ENCODE results near the gene BATF. TPM values are rescaled to one million over a fixed set of nuclear protein-coding genes. Genes with fewer than 3 reads are reported as not detected.

The BATF gene
- total and polyA plus RNA-seq, 7 experiments from 2014 or later, result 6.8 to 70.0 (median 18.1) TPM

- intact Hi-C loops (cut with micrococcal nuclease), result loop anchor here (5.0 kb wide), 3 partner anchors 57 to 467 kb away; partner anchors contain the start of genes FLVCR2 (in 1 of the 2), IFT43 (in 1 of the 2) and TMED10 (in 1 of the 2)
- H3K27ac Mint-ChIP-seq, result peak overlapping the region; percentile 41 to 99 (median 92)
- H3K4me3 Mint-ChIP-seq, result no peak overlapping the region
- Histone ChIP-seq H3K9me3 (ENCODE audit: control insufficient read depth in 2 of 3, low read length in 3 of 3) (no peaks in the 10 kb centered on the region), H3K36me3 (ENCODE audit: control insufficient read depth in 2 of 3, insufficient read depth in 3 of 3, low read length in 3 of 3) (peaks cover 0 to 4% (median 0%) of the 10 kb centered on the region in 3 experiments), H3K27ac (ENCODE audit: low read depth, low read length) (peak overlapping the region; percentile 82), H3K4me3 (ENCODE audit: low read length) (no peak overlapping the region), H3K4me1 (ENCODE audit: control insufficient read depth in 2 of 2, insufficient read depth in 2 of 2, low read length in 2 of 2) (peaks cover 42 to 46% of the 10 kb centered on the region in 2 donors), H3K27me3 (ENCODE audit: control insufficient read depth in 2 of 2, insufficient read depth in 2 of 2, low read length in 2 of 2) (no peaks in the 10 kb centered on the region)
- peaks cover 3 to 24% (median 8%) of the 10 kb centered on the region in 5 donors for H3K36me3 Mint-ChIP-seq
- ChIA-PET CTCF (interaction anchor here (0.6 to 3.8 kb wide), 2 partner anchors 41 to 71 kb away, joined by 3 to 21 read pairs; no protein-coding TSS in a partner anchor), POLR2A (interaction anchor here (3.0 to 7.3 kb wide), 2 partner anchors 11 to 20 kb away, joined by 14 to 51 read pairs; no protein-coding TSS in a partner anchor)
- peaks cover 50 to 79% (median 66%) of the 10 kb centered on the region in 7 donors for H3K4me1 Mint-ChIP-seq
- no peaks in the 10 kb centered on the region for H3K27me3 Mint-ChIP-seq
- peaks cover 0 to 5% (median 0%) of the 10 kb centered on the region in 11 donors for H3K9me3 Mint-ChIP-seq
- ATAC-seq (no peak), DNase-seq (no peak)
These were observed 2.2 kb upstream of the BATF start for GRCh38 chr14:75519826-75520728.

GRCh38 chr14:75520852-75521251, 1.4 kb upstream of the BATF start:
- H3K27me3 Mint-ChIP-seq, result no peaks in the 10 kb centered on the region
- H3K9me3 Mint-ChIP-seq, result peaks cover 0 to 5% (median 0%) of the 10 kb centered on the region in 11 donors
- ChIA-PET POLR2A (interaction anchor here (1.1 to 7.3 kb wide), 3 partner anchors 10 to 40 kb away, joined by 3 to 51 read pairs (median 14); no protein-coding TSS in a partner anchor), CTCF (interaction anchor here (0.7 to 3.8 kb wide), 3 partner anchors 8 to 67 kb away, joined by 3 to 21 read pairs (median 4); no protein-coding TSS in a partner anchor)
- Histone ChIP-seq H3K27ac (ENCODE audit: low read depth, low read length) (peak overlapping the region; percentile 82), H3K4me1 (ENCODE audit: control insufficient read depth in 2 of 2, insufficient read depth in 2 of 2, low read length in 2 of 2) (peaks cover 38 to 44% of the 10 kb centered on the region in 2 donors), H3K36me3 (ENCODE audit: control insufficient read depth in 2 of 3, insufficient read depth in 3 of 3, low read length in 3 of 3) (peaks cover 0 to 5% (median 0%) of the 10 kb centered on the region in 3 experiments), H3K9me3 (ENCODE audit: control insufficient read depth in 2 of 3, low read length in 3 of 3) (no peaks in the 10 kb centered on the region), H3K27me3 (ENCODE audit: control insufficient read depth in 2 of 2, insufficient read depth in 2 of 2, low read length in 2 of 2) (no peaks in the 10 kb centered on the region), H3K4me3 (ENCODE audit: low read length) (no peak overlapping the region)
- intact Hi-C loops (cut with micrococcal nuclease), result loop anchor here (5.0 kb wide), 3 partner anchors 56 to 466 kb away; partner anchors contain the start of genes FLVCR2 (in 1 of the 2), IFT43 (in 1 of the 2) and TMED10 (in 1 of the 2)
- peak overlapping the region in 7 of 10 donors; percentile 20 to 94 (median 29) for H3K4me3 Mint-ChIP-seq
- H3K27ac Mint-ChIP-seq, result peak overlapping the region; percentile 74 to 99 (median 93)
- H3K36me3 Mint-ChIP-seq, result peaks cover 3 to 29% (median 10%) of the 10 kb centered on the region in 5 donors
- no peak for DNase-seq
- peaks cover 43 to 79% (median 66%) of the 10 kb centered on the region in 7 donors for H3K4me1 Mint-ChIP-seq
- ATAC-seq, result no peak

- H3K27ac ChIP-seq (ENCODE audit: low read depth, low read length), result peak overlapping the region; percentile 82
- peak overlapping the region; percentile 91 to 99 (median 95) for H3K27ac Mint-ChIP-seq
- H3K4me1 ChIP-seq (ENCODE audit: control insufficient read depth in 2 of 2, insufficient read depth in 2 of 2, low read length in 2 of 2), result peaks cover 44% of the 10 kb centered on the region in 2 donors
- H3K27me3 ChIP-seq (ENCODE audit: control insufficient read depth in 2 of 2, insufficient read depth in 2 of 2, low read length in 2 of 2), result no peaks in the 10 kb centered on the region
- CTCF ChIA-PET, result interaction anchor here (0.5 to 3.8 kb wide), 6 partner anchors 8 to 457 kb away, joined by 3 to 21 read pairs (median 4); no protein-coding TSS in a partner anchor
- peaks cover 3 to 34% (median 18%) of the 10 kb centered on the region in 5 donors for H3K36me3 Mint-ChIP-seq
- peaks cover 0 to 11% (median 0%) of the 10 kb centered on the region in 3 experiments for H3K36me3 ChIP-seq (ENCODE audit: control insufficient read depth in 2 of 3, insufficient read depth in 3 of 3, low read length in 3 of 3)
- no peaks in the 10 kb centered on the region for H3K9me3 ChIP-seq (ENCODE audit: control insufficient read depth in 2 of 3, low read length in 3 of 3)
- H3K4me3 Mint-ChIP-seq, result peak overlapping the region; percentile 92 to 100 (median 98)
- H3K9me3 Mint-ChIP-seq, result peaks cover 0 to 2% (median 0%) of the 10 kb centered on the region in 11 donors
- ATAC-seq, result no peak
- POLR2A ChIA-PET, result interaction anchor here (1.0 to 7.3 kb wide), 6 partner anchors 9 to 519 kb away, joined by 3 to 51 read pairs (median 4); partner anchors contain the start of gene EIF2B2
- peak in 1 of 9 donors; percentile 39 for DNase-seq
- H3K4me1 Mint-ChIP-seq, result peaks cover 50 to 81% (median 69%) of the 10 kb centered on the region in 7 donors
- H3K27me3 Mint-ChIP-seq, result no peaks in the 10 kb centered on the region
- intact Hi-C loops (cut with micrococcal nuclease), result loop anchor here (1.0 to 5.0 kb wide), 12 partner anchors 8 to 466 kb away; partner anchors contain the start of genes ERG28 (in 1 of the 2), FLVCR2 (in 1 of the 2), IFT43 (in 1 of the 2) and TMED10 (in 1 of the 2)
- H3K4me3 ChIP-seq (ENCODE audit: low read length), result peak overlapping the region; percentile 84
These were observed 662 bp upstream of the BATF start for GRCh38 chr14:75521415-75522199.

- H3K27ac ChIP-seq (ENCODE audit: low read depth, low read length), result peak overlapping the region; percentile 82
- H3K27me3 ChIP-seq (ENCODE audit: control insufficient read depth in 2 of 2, insufficient read depth in 2 of 2, low read length in 2 of 2), result no peaks in the 10 kb centered on the region
- CTCF ChIA-PET, result interaction anchor here (0.7 to 3.8 kb wide), 3 partner anchors 38 to 220 kb away, joined by 3 to 21 read pairs (median 3); no protein-coding TSS in a partner anchor
- no peak for ATAC-seq
- no peak for DNase-seq
- H3K4me1 Mint-ChIP-seq, result peaks cover 56 to 85% (median 81%) of the 10 kb centered on the region in 7 donors
- peaks cover 0 to 2% (median 0%) of the 10 kb centered on the region in 11 donors for H3K9me3 Mint-ChIP-seq
- peaks cover 10 to 46% (median 26%) of the 10 kb centered on the region in 5 donors for H3K36me3 Mint-ChIP-seq
- no peaks in the 10 kb centered on the region for H3K9me3 ChIP-seq (ENCODE audit: control insufficient read depth in 2 of 3, low read length in 3 of 3)
- H3K4me3 ChIP-seq (ENCODE audit: low read length), result peak overlapping the region; percentile 84
- intact Hi-C loops (cut with micrococcal nuclease), result loop anchor here (1.0 to 5.0 kb wide), 12 partner anchors 9 to 464 kb away; partner anchors contain the start of genes ERG28 (in 1 of the 2), FLVCR2 (in 1 of the 2), IFT43 (in 1 of the 2) and TMED10 (in 1 of the 2)
- H3K27ac Mint-ChIP-seq, result peak overlapping the region; percentile 91 to 99 (median 95)
- H3K27me3 Mint-ChIP-seq, result no peaks in the 10 kb centered on the region
- peak overlapping the region; percentile 92 to 100 (median 98) for H3K4me3 Mint-ChIP-seq
- POLR2A ChIA-PET, result interaction anchor here (1.0 to 7.3 kb wide), 7 partner anchors 8 to 395 kb away, joined by 3 to 51 read pairs (median 5); no protein-coding TSS in a partner anchor
- H3K36me3 ChIP-seq (ENCODE audit: control insufficient read depth in 2 of 3, insufficient read depth in 3 of 3, low read length in 3 of 3), result peaks cover 0 to 22% (median 0%) of the 10 kb centered on the region in 3 experiments
- peaks cover 44 to 54% of the 10 kb centered on the region in 2 donors for H3K4me1 ChIP-seq (ENCODE audit: control insufficient read depth in 2 of 2, insufficient read depth in 2 of 2, low read length in 2 of 2)
These were observed 682 bp downstream of the BATF start for GRCh38 chr14:75522983-75523318.

- peaks cover 0 to 26% (median 0%) of the 10 kb centered on the region in 3 experiments for H3K36me3 ChIP-seq (ENCODE audit: control insufficient read depth in 2 of 3, insufficient read depth in 3 of 3, low read length in 3 of 3)
- peaks cover 0 to 4% (median 0%) of the 10 kb centered on the region in 11 donors for H3K9me3 Mint-ChIP-seq
- H3K27ac ChIP-seq (ENCODE audit: low read depth, low read length), result peak overlapping the region; percentile 82
- H3K4me1 ChIP-seq (ENCODE audit: control insufficient read depth in 2 of 2, insufficient read depth in 2 of 2, low read length in 2 of 2), result peaks cover 44 to 54% of the 10 kb centered on the region in 2 donors
- peaks cover 13 to 54% (median 35%) of the 10 kb centered on the region in 5 donors for H3K36me3 Mint-ChIP-seq
- no peaks in the 10 kb centered on the region for H3K27me3 Mint-ChIP-seq
- H3K4me1 Mint-ChIP-seq, result peaks cover 60 to 90% (median 87%) of the 10 kb centered on the region in 7 donors
- ChIA-PET POLR2A (interaction anchor here (1.0 to 7.3 kb wide), 3 partner anchors 9 to 37 kb away, joined by 4 to 51 read pairs (median 5); no protein-coding TSS in a partner anchor), CTCF (interaction anchor here (3.8 kb wide), 1 partner anchor 37 kb away, joined by 21 read pairs; no protein-coding TSS in a partner anchor)
- H3K4me3 Mint-ChIP-seq, result peak overlapping the region; percentile 92 to 100 (median 98)
- peak overlapping the region; percentile 84 for H3K4me3 ChIP-seq (ENCODE audit: low read length)
- no peaks in the 10 kb centered on the region for H3K9me3 ChIP-seq (ENCODE audit: control insufficient read depth in 2 of 3, low read length in 3 of 3)
- intact Hi-C loops (cut with micrococcal nuclease), result loop anchor here (2.0 to 5.0 kb wide), 6 partner anchors 35 to 464 kb away; partner anchors contain the start of genes ERG28 (in 1 of the 2), FLVCR2 (in 1 of the 2), IFT43 (in 1 of the 2) and TMED10 (in 1 of the 2)
- no peak for ATAC-seq
- H3K27me3 ChIP-seq (ENCODE audit: control insufficient read depth in 2 of 2, insufficient read depth in 2 of 2, low read length in 2 of 2), result no peaks in the 10 kb centered on the region
- DNase-seq, result no peak
- peak overlapping the region; percentile 51 to 99 (median 93) for H3K27ac Mint-ChIP-seq
These were observed 1.5 kb downstream of the BATF start for GRCh38 chr14:75523771-75524171.

Data from naive thymus-derived CD4-positive, alpha-beta T cell (primary cell).